ENCODE measurements around the gene TMEM59L. TPM values are rescaled to one million over a fixed set of nuclear protein-coding genes. Genes with fewer than 3 reads are reported as not detected.
A peak's percentile ranks its signal among the peaks of the same experiment; 100 is the strongest.

Gene TMEM59L
- total and polyA plus RNA-seq, 2 of the 13 experiments (the other 11 are each of a cell fraction or from before 2014, with no cell fraction given): 0.97 to 5.5 TPM

DNA sequence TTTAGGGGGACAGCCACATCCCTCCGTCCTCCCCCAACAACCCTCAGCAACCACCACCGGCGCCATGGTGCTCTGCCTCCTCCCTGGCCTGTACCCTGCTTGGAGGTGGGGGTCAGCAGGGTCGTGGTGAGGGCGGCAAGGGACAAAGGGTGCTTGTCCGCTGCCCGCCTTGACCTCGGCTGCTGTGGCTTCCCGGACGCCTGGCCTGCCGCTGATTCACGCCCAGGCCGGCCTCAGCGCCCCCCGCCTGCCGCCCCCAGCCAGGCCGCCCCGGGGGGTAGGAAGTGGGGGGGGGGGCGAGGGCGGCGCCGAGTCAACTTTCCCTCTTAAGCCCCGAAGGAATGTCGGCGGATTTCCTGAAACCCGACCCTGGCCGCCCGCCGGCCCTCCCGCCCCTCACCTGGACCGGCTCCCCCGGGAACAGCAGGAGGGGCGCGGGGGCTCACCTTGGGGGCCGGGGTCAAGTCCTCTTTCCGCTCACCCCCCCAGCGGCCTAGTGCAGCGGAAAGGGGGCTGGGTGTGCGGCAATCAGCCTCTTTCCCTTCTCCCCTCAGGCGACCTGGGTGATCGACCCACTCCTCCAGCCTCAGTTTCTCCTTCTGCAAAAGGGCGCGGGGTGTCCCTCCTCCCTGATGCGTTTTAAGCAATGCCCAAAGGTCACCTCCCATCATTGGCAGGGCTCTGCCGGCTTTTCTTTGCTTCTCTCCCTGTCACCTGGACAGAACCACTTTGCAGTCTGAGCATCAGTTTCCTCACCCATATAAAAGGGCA, 1.9 kb upstream of the TMEM59L start (continued):
- TF ChIP-seq, protein P1, sequence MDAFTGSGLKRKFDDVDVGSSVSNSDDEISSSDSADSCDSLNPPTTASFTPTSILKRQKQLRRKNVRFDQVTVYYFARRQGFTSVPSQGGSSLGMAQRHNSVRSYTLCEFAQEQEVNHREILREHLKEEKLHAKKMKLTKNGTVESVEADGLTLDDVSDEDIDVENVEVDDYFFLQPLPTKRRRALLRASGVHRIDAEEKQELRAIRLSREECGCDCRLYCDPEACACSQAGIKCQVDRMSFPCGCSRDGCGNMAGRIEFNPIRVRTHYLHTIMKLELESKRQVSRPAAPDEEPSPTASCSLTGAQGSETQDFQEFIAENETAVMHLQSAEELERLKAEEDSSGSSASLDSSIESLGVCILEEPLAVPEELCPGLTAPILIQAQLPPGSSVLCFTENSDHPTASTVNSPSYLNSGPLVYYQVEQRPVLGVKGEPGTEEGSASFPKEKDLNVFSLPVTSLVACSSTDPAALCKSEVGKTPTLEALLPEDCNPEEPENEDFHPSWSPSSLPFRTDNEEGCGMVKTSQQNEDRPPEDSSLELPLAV (CRISPR knock-in tag; conservative IDR thresholded peaks at IDR 0.05; ENCODE audit: low read depth): no peak
- TF ChIP-seq, protein P2, sequence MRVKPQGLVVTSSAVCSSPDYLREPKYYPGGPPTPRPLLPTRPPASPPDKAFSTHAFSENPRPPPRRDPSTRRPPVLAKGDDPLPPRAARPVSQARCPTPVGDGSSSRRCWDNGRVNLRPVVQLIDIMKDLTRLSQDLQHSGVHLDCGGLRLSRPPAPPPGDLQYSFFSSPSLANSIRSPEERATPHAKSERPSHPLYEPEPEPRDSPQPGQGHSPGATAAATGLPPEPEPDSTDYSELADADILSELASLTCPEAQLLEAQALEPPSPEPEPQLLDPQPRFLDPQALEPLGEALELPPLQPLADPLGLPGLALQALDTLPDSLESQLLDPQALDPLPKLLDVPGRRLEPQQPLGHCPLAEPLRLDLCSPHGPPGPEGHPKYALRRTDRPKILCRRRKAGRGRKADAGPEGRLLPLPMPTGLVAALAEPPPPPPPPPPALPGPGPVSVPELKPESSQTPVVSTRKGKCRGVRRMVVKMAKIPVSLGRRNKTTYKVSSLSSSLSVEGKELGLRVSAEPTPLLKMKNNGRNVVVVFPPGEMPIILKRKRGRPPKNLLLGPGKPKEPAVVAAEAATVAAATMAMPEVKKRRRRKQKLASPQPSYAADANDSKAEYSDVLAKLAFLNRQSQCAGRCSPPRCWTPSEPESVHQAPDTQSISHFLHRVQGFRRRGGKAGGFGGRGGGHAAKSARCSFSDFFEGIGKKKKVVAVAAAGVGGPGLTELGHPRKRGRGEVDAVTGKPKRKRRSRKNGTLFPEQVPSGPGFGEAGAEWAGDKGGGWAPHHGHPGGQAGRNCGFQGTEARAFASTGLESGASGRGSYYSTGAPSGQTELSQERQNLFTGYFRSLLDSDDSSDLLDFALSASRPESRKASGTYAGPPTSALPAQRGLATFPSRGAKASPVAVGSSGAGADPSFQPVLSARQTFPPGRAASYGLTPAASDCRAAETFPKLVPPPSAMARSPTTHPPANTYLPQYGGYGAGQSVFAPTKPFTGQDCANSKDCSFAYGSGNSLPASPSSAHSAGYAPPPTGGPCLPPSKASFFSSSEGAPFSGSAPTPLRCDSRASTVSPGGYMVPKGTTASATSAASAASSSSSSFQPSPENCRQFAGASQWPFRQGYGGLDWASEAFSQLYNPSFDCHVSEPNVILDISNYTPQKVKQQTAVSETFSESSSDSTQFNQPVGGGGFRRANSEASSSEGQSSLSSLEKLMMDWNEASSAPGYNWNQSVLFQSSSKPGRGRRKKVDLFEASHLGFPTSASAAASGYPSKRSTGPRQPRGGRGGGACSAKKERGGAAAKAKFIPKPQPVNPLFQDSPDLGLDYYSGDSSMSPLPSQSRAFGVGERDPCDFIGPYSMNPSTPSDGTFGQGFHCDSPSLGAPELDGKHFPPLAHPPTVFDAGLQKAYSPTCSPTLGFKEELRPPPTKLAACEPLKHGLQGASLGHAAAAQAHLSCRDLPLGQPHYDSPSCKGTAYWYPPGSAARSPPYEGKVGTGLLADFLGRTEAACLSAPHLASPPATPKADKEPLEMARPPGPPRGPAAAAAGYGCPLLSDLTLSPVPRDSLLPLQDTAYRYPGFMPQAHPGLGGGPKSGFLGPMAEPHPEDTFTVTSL (CRISPR knock-in tag; IDR thresholded peaks at IDR 0.05; ENCODE audit: borderline replicate concordance): no peak
- no peak for TF ChIP-seq CHD2 (IDR thresholded peaks at IDR 0.05; ENCODE audit: low read depth, low read length)
- TF ChIP-seq, protein P3, sequence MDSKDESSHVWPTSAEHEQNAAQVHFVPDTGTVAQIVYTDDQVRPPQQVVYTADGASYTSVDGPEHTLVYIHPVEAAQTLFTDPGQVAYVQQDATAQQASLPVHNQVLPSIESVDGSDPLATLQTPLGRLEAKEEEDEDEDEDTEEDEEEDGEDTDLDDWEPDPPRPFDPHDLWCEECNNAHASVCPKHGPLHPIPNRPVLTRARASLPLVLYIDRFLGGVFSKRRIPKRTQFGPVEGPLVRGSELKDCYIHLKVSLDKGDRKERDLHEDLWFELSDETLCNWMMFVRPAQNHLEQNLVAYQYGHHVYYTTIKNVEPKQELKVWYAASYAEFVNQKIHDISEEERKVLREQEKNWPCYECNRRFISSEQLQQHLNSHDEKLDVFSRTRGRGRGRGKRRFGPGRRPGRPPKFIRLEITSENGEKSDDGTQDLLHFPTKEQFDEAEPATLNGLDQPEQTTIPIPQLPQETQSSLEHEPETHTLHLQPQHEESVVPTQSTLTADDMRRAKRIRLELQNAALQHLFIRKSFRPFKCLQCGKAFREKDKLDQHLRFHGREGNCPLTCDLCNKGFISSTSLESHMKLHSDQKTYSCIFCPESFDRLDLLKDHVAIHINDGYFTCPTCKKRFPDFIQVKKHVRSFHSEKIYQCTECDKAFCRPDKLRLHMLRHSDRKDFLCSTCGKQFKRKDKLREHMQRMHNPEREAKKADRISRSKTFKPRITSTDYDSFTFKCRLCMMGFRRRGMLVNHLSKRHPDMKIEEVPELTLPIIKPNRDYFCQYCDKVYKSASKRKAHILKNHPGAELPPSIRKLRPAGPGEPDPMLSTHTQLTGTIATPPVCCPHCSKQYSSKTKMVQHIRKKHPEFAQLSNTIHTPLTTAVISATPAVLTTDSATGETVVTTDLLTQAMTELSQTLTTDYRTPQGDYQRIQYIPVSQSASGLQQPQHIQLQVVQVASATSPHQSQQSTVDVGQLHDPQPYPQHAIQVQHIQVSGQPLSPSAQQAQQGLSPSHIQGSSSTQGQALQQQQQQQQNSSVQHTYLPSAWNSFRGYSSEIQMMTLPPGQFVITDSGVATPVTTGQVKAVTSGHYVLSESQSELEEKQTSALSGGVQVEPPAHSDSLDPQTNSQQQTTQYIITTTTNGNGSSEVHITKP (CRISPR knock-in tag; IDR thresholded peaks at IDR 0.05; ENCODE audit: low read depth): no peak
- TF ChIP-seq ISL2 (CRISPR knock-in tag; IDR thresholded peaks at IDR 0.05): peak; percentile 79
- no peak for TF ChIP-seq HMGA1 (CRISPR knock-in tag; conservative IDR thresholded peaks at IDR 0.05)
- TF ChIP-seq, protein P4, sequence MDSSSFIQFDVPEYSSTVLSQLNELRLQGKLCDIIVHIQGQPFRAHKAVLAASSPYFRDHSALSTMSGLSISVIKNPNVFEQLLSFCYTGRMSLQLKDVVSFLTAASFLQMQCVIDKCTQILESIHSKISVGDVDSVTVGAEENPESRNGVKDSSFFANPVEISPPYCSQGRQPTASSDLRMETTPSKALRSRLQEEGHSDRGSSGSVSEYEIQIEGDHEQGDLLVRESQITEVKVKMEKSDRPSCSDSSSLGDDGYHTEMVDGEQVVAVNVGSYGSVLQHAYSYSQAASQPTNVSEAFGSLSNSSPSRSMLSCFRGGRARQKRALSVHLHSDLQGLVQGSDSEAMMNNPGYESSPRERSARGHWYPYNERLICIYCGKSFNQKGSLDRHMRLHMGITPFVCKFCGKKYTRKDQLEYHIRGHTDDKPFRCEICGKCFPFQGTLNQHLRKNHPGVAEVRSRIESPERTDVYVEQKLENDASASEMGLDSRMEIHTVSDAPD (CRISPR knock-in tag; IDR thresholded peaks at IDR 0.05): no peak
- TF ChIP-seq PHB2 (IDR thresholded peaks at IDR 0.05; ENCODE audit: partially characterized antibody): no peak
- TF ChIP-seq, protein P5, sequence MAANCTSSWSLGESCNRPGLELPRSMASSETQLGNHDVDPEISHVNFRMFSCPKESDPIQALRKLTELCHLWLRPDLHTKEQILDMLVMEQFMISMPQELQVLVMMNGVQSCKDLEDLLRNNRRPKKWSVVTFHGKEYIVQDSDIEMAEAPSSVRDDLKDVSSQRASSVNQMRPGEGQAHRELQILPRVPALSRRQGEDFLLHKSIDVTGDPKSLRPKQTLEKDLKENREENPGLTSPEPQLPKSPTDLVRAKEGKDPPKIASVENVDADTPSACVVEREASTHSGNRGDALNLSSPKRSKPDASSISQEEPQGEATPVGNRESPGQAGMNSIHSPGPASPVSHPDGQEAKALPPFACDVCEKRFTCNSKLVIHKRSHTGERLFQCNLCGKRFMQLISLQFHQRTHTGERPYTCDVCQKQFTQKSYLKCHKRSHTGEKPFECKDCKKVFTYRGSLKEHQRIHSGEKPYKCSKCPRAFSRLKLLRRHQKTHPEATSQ (CRISPR knock-in tag; IDR thresholded peaks at IDR 0.05; ENCODE audit: borderline replicate concordance): no peak
- 0 out of 2 replicates have a peak, but pooled peaks have one; percentile 12 for TF ChIP-seq ZNF550 (CRISPR knock-in tag; IDR thresholded peaks at IDR 0.05; ENCODE audit: borderline replicate concordance)
- TF ChIP-seq, protein P6, sequence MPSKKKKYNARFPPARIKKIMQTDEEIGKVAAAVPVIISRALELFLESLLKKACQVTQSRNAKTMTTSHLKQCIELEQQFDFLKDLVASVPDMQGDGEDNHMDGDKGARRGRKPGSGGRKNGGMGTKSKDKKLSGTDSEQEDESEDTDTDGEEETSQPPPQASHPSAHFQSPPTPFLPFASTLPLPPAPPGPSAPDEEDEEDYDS (CRISPR knock-in tag; IDR thresholded peaks at IDR 0.05): no peak
